ENCODE measurements around the gene STAT5B. TPM values are rescaled to one million over a fixed set of nuclear protein-coding genes. Genes with fewer than 3 reads are reported as not detected.
A peak's percentile ranks its signal among the peaks of the same experiment; 100 is the strongest.

The STAT5B gene
- total and polyA plus RNA-seq, 2 of the 13 experiments (the other 11 are each of a cell fraction or from before 2014, with no cell fraction given): 21.0 to 42.8 TPM

GRCh38 chr17:42274812-42275526, 1.2 kb downstream of the STAT5B start:
- TSS peak; percentile 54 for BruUV-seq (replicated peaks)
- WGBS (ENCODE audit: low lambda C conversion rate): 14% methylated on average over 13 of the region's 13 CpGs
- FAIRE-seq: no peak
- peaks cover 74% of the 10 kb centered on the region for H3K4me1 ChIP-seq (ENCODE audit: insufficient read depth, low read length)
- no peaks in the 10 kb centered on the region for H3K9me3 ChIP-seq (ENCODE audit: low read length)
- intact Hi-C loops (cut with micrococcal nuclease; ENCODE audit: unreplicated experiment): loop anchor here (1.0 kb wide), 1 partner anchor 8 kb away; no protein-coding TSS in a partner anchor
- H4K20me1 ChIP-seq (ENCODE audit: insufficient read depth, low read length): no peaks in the 10 kb centered on the region; the same call in 1 of the 2 replicates
- no peak for ATAC-seq
- peak overlapping the region; percentile 58 for H3K27ac ChIP-seq (ENCODE audit: extremely low read length, insufficient read depth, low read length)
- H3K27me3 ChIP-seq (ENCODE audit: control insufficient read depth in 1 of 2, insufficient read depth in 2 of 2, low read length in 2 of 2): peaks cover 0 to 3% of the 10 kb centered on the region in 2 experiments; a peak in 2 of 5 replicates
- ChIA-PET POLR2A (interaction anchor here (1.0 to 3.6 kb wide), 4 partner anchors 13 to 81 kb away, joined by 3 to 20 read pairs (median 4); partner anchors contain the start of genes GHDC and STAT5A), CTCF (ENCODE audit: low intra/inter-chr PET ratio, low total read pairs) (no interaction called here)
- in situ Hi-C loops (cut with HindIII; ENCODE audit: extremely low pct_ligation_motif_present, low pct_unique_long_range_greater_than_20kb): no loop called here
- no peak for DNase-seq (ENCODE audit: low spot score)
- H2AFZ ChIP-seq (ENCODE audit: low read length): no peak overlapping the region
- H3K4me3 ChIP-seq (replicated peaks in 1 of 3; ENCODE audit: insufficient read depth in 1 of 3, low read depth in 2 of 3, low read length in 3 of 3): peak overlapping the region; percentile 81 to 96 (median 91)
- peak overlapping the region; percentile 92 for H3K9ac ChIP-seq (ENCODE audit: insufficient read depth, low read depth, low read length)
- H3K79me2 ChIP-seq (ENCODE audit: insufficient read depth, low read length): peaks cover 57% of the 10 kb centered on the region
- peak overlapping the region; percentile 76 for H3K4me2 ChIP-seq (ENCODE audit: low read depth, low read length)
- no peaks in the 10 kb centered on the region for H3K36me3 ChIP-seq (replicated peaks in 1 of 2; ENCODE audit: control insufficient read depth in 1 of 2, insufficient read depth in 2 of 2, low read length in 2 of 2)
- TF ChIP-seq HMG20A (CRISPR knock-in tag; IDR thresholded peaks at IDR 0.05; ENCODE audit: borderline replicate concordance): no peak
- TF ChIP-seq TEAD3 (CRISPR knock-in tag; optimal IDR thresholded peaks at IDR 0.05; ENCODE audit: borderline replicate concordance): peak; percentile 22
- 0 out of 2 replicates have a peak, but pooled peaks have one; percentile 40 for TF ChIP-seq ZSCAN31 (CRISPR knock-in tag; IDR thresholded peaks at IDR 0.05; ENCODE audit: low read depth)
- no peak for TF ChIP-seq MAZ (IDR thresholded peaks at IDR 0.05; ENCODE audit: borderline replicate concordance, low read depth, low read length)
- 0 out of 2 replicates have a peak, but pooled peaks have one; percentile 30 for TF ChIP-seq MAZ (CRISPR knock-in tag; IDR thresholded peaks at IDR 0.05; ENCODE audit: low read depth)
- TF ChIP-seq ZNF556 (CRISPR knock-in tag; IDR thresholded peaks at IDR 0.05; ENCODE audit: borderline replicate concordance): 0 out of 2 replicates have a peak, but pooled peaks have one; percentile 44
- TF ChIP-seq FOSL1 (CRISPR knock-in tag; IDR thresholded peaks at IDR 0.05; ENCODE audit: borderline replicate concordance): no peak
- peak; percentile 14; the same call in 1 of the 2 replicates for TF ChIP-seq ZC3H13 (CRISPR knock-in tag; IDR thresholded peaks at IDR 0.05)
- TF ChIP-seq, protein P1, sequence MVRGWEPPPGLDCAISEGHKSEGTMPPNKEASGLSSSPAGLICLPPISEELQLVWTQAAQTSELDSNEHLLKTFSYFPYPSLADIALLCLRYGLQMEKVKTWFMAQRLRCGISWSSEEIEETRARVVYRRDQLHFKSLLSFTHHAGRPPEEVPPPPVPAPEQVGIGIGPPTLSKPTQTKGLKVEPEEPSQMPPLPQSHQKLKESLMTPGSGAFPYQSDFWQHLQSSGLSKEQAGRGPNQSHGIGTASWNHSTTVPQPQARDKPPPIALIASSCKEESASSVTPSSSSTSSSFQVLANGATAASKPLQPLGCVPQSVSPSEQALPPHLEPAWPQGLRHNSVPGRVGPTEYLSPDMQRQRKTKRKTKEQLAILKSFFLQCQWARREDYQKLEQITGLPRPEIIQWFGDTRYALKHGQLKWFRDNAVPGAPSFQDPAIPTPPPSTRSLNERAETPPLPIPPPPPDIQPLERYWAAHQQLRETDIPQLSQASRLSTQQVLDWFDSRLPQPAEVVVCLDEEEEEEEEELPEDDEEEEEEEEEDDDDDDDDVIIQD (CRISPR knock-in tag; IDR thresholded peaks at IDR 0.05; ENCODE audit: low read depth): 0 out of 2 replicates have a peak, but pooled peaks have one; percentile 8
- TF ChIP-seq SMAD3 (CRISPR knock-in tag; IDR thresholded peaks at IDR 0.05): 0 out of 2 replicates have a peak, but pooled peaks have one; percentile 18
- TF ChIP-seq MTF1 (CRISPR knock-in tag; IDR thresholded peaks at IDR 0.05): no peak
- 0 out of 2 replicates have a peak, but pooled peaks have one; percentile 44 for TF ChIP-seq KDM5A (IDR thresholded peaks at IDR 0.05; ENCODE audit: borderline replicate concordance, low read length)
- TF ChIP-seq ZNF3 (CRISPR knock-in tag; IDR thresholded peaks at IDR 0.05): peak; percentile 79; the same call in 1 of the 2 replicates
- 0 out of 2 replicates have a peak, but pooled peaks have one; percentile 60 for TF ChIP-seq ELF4 (CRISPR knock-in tag; IDR thresholded peaks at IDR 0.05; ENCODE audit: borderline replicate concordance)
- TF ChIP-seq ZNF691 (CRISPR knock-in tag; IDR thresholded peaks at IDR 0.05; ENCODE audit: borderline replicate concordance, low read depth): peak; percentile 97
- 0 out of 2 replicates have a peak, but pooled peaks have one; percentile 5 for TF ChIP-seq HNF4A (CRISPR knock-in tag; IDR thresholded peaks at IDR 0.05)
- TF ChIP-seq, protein P2, sequence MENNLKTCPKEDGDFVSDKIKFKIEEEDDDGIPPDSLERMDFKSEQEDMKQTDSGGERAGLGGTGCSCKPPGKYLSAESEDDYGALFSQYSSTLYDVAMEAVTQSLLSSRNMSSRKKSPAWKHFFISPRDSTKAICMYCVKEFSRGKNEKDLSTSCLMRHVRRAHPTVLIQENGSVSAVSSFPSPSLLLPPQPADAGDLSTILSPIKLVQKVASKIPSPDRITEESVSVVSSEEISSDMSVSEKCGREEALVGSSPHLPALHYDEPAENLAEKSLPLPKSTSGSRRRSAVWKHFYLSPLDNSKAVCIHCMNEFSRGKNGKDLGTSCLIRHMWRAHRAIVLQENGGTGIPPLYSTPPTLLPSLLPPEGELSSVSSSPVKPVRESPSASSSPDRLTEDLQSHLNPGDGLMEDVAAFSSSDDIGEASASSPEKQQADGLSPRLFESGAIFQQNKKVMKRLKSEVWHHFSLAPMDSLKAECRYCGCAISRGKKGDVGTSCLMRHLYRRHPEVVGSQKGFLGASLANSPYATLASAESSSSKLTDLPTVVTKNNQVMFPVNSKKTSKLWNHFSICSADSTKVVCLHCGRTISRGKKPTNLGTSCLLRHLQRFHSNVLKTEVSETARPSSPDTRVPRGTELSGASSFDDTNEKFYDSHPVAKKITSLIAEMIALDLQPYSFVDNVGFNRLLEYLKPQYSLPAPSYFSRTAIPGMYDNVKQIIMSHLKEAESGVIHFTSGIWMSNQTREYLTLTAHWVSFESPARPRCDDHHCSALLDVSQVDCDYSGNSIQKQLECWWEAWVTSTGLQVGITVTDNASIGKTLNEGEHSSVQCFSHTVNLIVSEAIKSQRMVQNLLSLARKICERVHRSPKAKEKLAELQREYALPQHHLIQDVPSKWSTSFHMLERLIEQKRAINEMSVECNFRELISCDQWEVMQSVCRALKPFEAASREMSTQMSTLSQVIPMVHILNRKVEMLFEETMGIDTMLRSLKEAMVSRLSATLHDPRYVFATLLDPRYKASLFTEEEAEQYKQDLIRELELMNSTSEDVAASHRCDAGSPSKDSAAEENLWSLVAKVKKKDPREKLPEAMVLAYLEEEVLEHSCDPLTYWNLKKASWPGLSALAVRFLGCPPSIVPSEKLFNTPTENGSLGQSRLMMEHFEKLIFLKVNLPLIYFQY (CRISPR knock-in tag; IDR thresholded peaks at IDR 0.05; ENCODE audit: borderline replicate concordance): 0 out of 2 replicates have a peak, but pooled peaks have one; percentile 38
